Omental fat pad (tissue), 4 donors: Measurements from ENCODE around the gene TRIM56. TPM values are rescaled to one million over a fixed set of nuclear protein-coding genes. Genes with fewer than 3 reads are reported as not detected.

ENCODE experiments used
- ATAC-seq: fragments of 150-250 bp; one replicate; pipeline ENCODE4 v1.9.1; 2016; ENCODE audit warnings: mild to moderate bottlenecking, moderate library complexity; ENCODE audit not compliant: low FRiP score
- DNase-seq: peaks from one replicate; pipeline ENCODE4 v3.0.0-alpha.2; 2019; ENCODE audit warnings: low spot score
- total RNA-seq, 4 donors: library from RNA; depleted of rRNA; stranded (reverse); fragments of >200 nt; gene quantifications; one replicate each; pipeline ENCODE4 v1.1.0, GENCODE V29; 2016
- TF ChIP-seq, protein P1 (sequence below), 3 donors: fragments of 450-650 bp; IDR thresholded peaks; one replicate each; pipeline ENCODE4 v1.5.1; 2016 to 2017; ENCODE audit warnings: antibody characterized with exemption in 3 of 3, mild to moderate bottlenecking in 3 of 3, moderate library complexity in 2 of 3

TRIM56 gene
- total RNA-seq, 4 donors from 2014 or later = 14.1 to 41.1 (median 20.9) TPM

DNA sequence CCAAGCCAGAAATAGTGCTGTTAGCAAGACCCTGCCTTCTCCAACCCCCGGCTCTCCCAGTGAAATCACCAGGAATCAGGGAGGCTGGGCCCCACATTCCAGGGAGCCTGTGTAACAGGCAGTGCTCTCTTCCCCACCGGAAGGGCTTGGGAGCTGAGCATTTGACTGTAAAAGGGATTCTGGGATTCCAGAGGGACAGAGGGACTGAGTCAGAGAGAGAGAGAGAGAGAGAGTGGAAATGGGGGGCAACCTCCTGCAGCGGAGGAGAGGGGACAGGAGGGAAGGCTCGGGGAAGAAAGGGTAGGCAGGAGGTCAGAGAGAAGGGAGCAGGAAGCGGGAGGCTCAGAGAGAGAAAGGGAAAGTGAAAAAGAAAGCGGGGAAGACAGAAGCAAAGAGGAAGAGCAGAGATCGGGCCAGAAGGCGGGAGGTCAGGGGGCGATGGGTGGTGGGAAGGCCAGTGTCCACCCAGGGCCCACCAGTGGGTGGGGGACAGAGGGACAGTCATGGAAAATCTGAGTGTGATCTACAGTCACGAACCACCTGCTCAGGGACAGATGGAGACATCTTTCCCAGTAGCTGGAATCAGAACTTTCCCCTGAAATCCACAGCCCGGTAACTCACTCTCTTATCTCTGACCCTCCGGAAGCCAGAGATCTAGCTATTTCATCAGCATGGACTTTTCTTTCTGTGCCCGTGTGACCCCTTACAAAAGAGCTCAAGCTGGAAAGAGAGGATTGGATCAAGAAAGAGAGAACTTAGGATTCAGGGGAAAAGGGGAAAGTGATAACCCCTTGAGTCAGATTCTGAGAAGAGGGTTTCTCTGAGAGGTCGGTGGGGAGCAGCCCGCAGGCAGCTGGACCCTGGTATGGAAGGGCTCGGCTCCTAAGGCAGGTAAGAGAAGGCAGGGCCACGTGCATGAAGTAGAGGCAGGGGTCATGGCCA, 37.0 kb downstream of the TRIM56 start:
- DNase-seq = peak; percentile 67
- ATAC-seq = peak; percentile 81
- TF ChIP-seq, protein P1, sequence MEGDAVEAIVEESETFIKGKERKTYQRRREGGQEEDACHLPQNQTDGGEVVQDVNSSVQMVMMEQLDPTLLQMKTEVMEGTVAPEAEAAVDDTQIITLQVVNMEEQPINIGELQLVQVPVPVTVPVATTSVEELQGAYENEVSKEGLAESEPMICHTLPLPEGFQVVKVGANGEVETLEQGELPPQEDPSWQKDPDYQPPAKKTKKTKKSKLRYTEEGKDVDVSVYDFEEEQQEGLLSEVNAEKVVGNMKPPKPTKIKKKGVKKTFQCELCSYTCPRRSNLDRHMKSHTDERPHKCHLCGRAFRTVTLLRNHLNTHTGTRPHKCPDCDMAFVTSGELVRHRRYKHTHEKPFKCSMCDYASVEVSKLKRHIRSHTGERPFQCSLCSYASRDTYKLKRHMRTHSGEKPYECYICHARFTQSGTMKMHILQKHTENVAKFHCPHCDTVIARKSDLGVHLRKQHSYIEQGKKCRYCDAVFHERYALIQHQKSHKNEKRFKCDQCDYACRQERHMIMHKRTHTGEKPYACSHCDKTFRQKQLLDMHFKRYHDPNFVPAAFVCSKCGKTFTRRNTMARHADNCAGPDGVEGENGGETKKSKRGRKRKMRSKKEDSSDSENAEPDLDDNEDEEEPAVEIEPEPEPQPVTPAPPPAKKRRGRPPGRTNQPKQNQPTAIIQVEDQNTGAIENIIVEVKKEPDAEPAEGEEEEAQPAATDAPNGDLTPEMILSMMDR (IDR thresholded peaks at IDR 0.05) = no peak

- TF ChIP-seq, protein P1 (IDR thresholded peaks at IDR 0.05) = no peak
- ATAC-seq (no peak), DNase-seq (no peak)
These were observed 37.8 kb downstream of the TRIM56 start for GRCh38 chr7:101122933-101123702.

GRCh38 chr7:101123703-101124068, 38.4 kb downstream of the TRIM56 start:
- TF ChIP-seq, protein P1 (IDR thresholded peaks at IDR 0.05) = no peak
- no peak for ATAC-seq
- DNase-seq = no peak

DNA sequence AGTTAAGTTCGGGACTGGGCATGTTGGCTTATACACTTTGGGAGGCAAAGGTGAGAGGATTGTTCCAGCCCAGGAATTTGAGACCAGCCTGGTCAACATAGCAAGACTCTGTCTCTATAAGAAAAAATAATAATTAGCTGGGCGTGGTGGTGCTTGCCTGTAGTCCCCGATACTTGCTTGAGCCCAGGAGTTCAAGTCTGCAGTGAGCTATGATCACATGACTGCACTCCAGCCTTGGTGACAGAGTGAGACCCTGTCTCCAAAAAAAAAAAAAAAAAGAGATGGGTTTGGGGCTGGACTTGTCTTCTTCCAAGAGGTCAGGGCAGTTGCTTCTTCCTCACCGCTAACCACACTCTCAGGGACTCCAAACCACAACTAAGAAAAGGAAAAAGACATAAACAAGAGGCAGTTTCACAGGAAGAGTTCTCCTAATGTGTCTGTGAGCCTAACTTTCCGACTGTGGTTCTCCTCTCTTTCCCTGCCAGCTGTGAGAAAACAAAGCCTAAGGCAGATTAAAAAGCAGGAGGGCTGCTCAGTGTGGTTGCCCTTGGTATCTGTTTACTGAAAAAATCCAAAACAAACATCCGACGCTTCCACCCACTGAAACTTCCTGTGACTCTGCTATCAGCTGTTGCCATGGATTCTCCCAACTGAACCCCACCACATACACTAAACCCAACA, 39.2 kb downstream of the TRIM56 start:
- DNase-seq (no peak), ATAC-seq (no peak)
- TF ChIP-seq, protein P1 (IDR thresholded peaks at IDR 0.05) = no peak

GRCh38 chr7:101125989-101126650, 40.8 kb downstream of the TRIM56 start:
- ATAC-seq = no peak
- DNase-seq = no peak
- TF ChIP-seq, protein P1 (IDR thresholded peaks at IDR 0.05) = no peak

GRCh38 chr7:101126651-101127459, 41.6 kb downstream of the TRIM56 start, which contains the start of gene SERPINE1:
Gene SERPINE1, plus strand, starts transcription at chr7:101127104. Its CDS starts 1,290 bp downstream, at chr7:101128394.
- DNase-seq (peak; percentile 70), ATAC-seq (peak; percentile 64)
- TF ChIP-seq, protein P1 (IDR thresholded peaks at IDR 0.05) = no peak
